WI38 (cell line): ENCODE data around the gene B4GALNT3.

Experiments used
- H3K4me3 ChIP-seq: 2 replicates; pipeline ENCODE4 v1.5.1; 2011; ENCODE audit warnings: low read depth, mild to moderate bottlenecking, control low read depth, low read length
- CTCF ChIP-seq: IDR thresholded peaks from 2 replicates; pipeline ENCODE4 v1.5.1; 2012; ENCODE audit warnings: low read depth, mild to moderate bottlenecking, control low read depth, low read length

B4GALNT3 gene

DNA sequence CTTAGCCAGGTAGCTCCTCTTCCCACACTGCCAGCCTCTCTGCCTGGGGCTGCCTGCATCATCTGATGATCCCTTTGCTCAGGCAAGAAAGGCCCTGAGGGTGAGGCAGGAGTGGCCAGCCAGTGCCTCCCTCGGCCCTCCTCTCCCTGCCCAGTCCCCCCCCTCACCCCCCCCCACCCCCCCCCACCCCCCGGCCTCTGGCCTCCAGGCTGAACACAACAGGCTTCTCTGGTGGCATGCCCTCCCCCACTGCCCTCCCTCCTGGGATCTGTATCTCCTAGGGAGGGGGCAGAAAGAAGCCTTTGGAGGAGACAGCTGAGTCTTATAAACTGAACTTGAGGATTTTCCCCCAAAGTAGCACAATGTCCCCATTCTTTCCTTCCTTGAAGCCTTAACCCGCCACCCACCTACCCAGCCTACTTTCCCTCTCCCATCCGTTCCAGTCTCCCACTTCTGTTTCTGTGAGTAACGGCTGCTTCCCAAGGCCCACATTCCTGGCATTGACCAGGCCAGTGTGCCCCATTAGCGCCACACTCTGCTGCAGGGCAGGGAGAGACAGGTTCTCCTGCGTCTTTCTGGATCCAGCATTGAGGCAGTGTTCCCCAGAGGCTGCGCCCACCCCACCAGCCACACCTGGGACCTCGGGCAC, 82.1 kb downstream of the B4GALNT3 start:
- no peak for TF ChIP-seq CTCF
- H3K4me3 ChIP-seq, result no peak overlapping the region

DNA sequence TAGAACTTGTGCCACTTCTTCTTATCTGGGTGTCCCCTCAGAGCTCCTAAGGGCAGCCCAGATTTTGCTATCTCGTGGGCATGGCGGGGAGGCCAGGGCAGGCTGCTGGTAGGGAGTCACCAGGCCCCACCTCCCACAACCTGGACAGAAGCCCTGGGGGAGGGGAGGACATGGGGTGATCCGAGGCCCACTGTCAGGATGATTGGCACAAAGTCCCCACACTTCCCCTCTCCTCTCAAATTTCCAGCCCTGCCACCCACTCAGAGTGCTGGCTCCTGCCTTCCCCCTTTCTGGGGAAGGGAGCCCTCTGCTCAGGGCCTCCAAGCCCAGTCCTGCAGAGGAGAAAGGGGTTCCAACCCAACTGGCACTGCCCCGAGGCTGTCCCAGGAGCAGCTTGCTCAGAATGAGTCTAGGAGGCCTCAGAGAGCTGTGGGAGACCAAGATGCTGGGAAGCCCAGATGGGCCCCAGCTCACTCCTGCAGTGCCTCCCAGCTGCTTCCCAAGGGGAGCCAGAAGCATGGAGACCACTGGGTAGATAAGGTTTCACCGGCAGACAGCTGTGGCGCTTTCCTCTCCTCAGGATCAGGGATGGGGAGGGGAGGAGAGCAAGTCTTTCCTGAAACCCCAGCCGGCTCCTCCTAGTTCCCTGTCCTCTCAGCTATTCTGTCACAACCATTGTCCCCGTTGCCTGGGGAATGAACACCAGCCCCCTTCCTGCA, 82.8 kb downstream of the B4GALNT3 start:
- H3K4me3 ChIP-seq, result no peak overlapping the region
- TF ChIP-seq CTCF, result no peak

DNA sequence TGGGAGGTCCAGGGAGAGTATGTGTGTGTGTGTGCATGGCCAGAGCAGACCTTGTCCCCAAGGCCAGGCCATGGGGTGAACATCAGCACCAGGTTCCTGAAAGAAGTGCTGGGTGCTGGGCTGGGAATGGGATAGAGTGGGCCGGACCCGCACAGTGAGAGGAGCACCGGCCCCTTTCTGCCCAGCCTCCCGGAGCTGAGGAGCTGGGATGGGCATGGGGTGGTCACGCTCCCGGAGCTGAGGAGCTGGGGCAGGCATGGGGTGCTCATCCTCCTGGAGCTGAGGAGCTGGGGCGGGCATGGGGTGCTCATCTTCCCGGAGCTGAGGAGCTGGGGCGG, 83.3 kb downstream of the B4GALNT3 start:
- no peak for TF ChIP-seq CTCF
- H3K4me3 ChIP-seq, result no peak overlapping the region

- no peak for TF ChIP-seq CTCF
- H3K4me3 ChIP-seq, result no peak overlapping the region
Measured at GRCh38 chr12:544142-544541, 84.4 kb downstream of the B4GALNT3 start.

- H3K4me3 ChIP-seq, result no peak overlapping the region
- no peak for TF ChIP-seq CTCF
Measured at GRCh38 chr12:544941-545635, 85.3 kb downstream of the B4GALNT3 start.

DNA sequence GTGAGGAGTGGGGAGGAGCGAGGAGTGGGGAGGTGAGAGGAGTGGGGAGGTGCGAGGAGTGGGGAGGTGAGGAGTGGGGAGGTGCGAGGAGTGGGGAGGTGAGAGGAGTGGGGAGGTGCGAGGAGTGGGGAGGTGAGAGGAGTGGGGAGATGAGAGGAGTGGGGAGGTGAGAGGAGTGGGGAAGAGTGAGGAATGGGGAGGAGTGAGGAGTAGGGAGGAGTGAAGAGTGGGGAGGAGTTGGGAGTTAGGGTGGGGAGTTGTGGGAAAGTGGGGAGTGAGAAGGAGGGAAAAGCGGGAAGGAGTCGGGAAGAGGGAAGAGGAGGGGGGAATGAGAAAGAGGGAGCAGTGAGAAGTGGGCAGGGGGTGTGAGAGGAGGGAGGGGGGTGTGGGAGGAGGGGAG, 86.1 kb downstream of the B4GALNT3 start:
- no peak for TF ChIP-seq CTCF
- no peak overlapping the region for H3K4me3 ChIP-seq
